KMS-11 (cell line): ENCODE results near the gene HAO2.

ENCODE experiments used
- H2AFZ ChIP-seq: fragments of 200-600 bp; sonication (generic); 2 replicates; pipeline ENCODE4 v1.6.1; 2016; ENCODE audit warnings: antibody characterized with exemption, mixed run types, low read depth
- H3K27ac ChIP-seq: fragments of 200-600 bp; sonication (generic); 2 replicates; pipeline ENCODE4 v1.6.1; 2016; ENCODE audit warnings: mild to moderate bottlenecking, mixed run types
- H3K27me3 ChIP-seq: fragments of 200-600 bp; sonication (generic); 2 replicates; pipeline ENCODE4 v1.6.1; 2017; ENCODE audit warnings: mild to moderate bottlenecking, low read depth, mixed run types, moderate library complexity; ENCODE audit not compliant: insufficient read depth
- H3K36me3 ChIP-seq: fragments of 200-600 bp; sonication (generic); 2 replicates; pipeline ENCODE4 v1.6.1; 2017; ENCODE audit warnings: mild to moderate bottlenecking, mixed run types; ENCODE audit not compliant: insufficient read depth
- H3K4me1 ChIP-seq: fragments of 200-600 bp; sonication (generic); 2 replicates; pipeline ENCODE4 v1.6.1; 2016; ENCODE audit warnings: mild to moderate bottlenecking, low read depth, mixed run types; ENCODE audit not compliant: poor library complexity, severe bottlenecking
- H3K4me2 ChIP-seq: fragments of 200-600 bp; sonication (generic); 2 replicates; pipeline ENCODE4 v1.7.0; 2016; ENCODE audit warnings: mild to moderate bottlenecking, mixed run types
- H3K4me3 ChIP-seq: fragments of 200-600 bp; sonication (generic); IDR thresholded peaks from 2 replicates; pipeline ENCODE4 v1.6.1; 2017; ENCODE audit warnings: low read depth, low read length, mixed read lengths; ENCODE audit not compliant: insufficient read depth
- H3K79me2 ChIP-seq: fragments of 200-600 bp; sonication (generic); 2 replicates; pipeline ENCODE4 v1.6.1; 2016; ENCODE audit warnings: low read depth, mixed run types; ENCODE audit not compliant: insufficient read depth
- H3K9ac ChIP-seq: fragments of 200-600 bp; sonication (generic); 2 replicates; pipeline ENCODE4 v1.6.1; 2016; ENCODE audit warnings: mild to moderate bottlenecking, mixed run types
- H4K20me1 ChIP-seq: fragments of 200-600 bp; sonication (generic); 2 replicates; pipeline ENCODE4 v1.6.1; 2016; ENCODE audit warnings: mild to moderate bottlenecking, mixed run types; ENCODE audit not compliant: insufficient read depth
- TF ChIP-seq, protein P1 (sequence below): fragments of 200-600 bp; sonication (generic); conservative IDR thresholded peaks from 2 replicates; pipeline ENCODE4 v1.6.1; 2017; ENCODE audit warnings: low read depth, mild to moderate bottlenecking, antibody characterized with exemption, low read length, moderate library complexity, mixed read lengths

Gene HAO2

DNA sequence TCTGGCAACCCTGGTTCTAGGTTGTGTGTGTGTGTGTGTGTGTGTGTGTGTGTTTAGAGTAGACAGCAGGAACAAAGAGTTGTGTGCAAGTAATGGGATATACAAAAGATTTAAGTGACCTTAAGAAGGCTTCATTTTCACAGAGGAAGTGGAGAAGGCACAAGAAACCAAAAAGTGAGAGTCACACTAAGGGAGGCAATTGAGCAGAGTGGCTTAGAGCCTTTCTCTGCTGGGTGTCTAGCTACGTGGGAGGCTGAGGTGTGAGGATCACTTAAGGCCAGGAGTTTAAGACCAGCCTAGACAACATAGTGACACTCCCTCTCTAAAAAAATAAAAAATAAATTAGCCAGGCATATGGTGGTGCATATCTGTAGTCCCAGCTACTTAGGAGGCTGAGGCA lies 44.4 kb upstream of the HAO2 start:
- H3K27me3 ChIP-seq = no peaks in the 10 kb centered on the region
- TF ChIP-seq, protein P1, sequence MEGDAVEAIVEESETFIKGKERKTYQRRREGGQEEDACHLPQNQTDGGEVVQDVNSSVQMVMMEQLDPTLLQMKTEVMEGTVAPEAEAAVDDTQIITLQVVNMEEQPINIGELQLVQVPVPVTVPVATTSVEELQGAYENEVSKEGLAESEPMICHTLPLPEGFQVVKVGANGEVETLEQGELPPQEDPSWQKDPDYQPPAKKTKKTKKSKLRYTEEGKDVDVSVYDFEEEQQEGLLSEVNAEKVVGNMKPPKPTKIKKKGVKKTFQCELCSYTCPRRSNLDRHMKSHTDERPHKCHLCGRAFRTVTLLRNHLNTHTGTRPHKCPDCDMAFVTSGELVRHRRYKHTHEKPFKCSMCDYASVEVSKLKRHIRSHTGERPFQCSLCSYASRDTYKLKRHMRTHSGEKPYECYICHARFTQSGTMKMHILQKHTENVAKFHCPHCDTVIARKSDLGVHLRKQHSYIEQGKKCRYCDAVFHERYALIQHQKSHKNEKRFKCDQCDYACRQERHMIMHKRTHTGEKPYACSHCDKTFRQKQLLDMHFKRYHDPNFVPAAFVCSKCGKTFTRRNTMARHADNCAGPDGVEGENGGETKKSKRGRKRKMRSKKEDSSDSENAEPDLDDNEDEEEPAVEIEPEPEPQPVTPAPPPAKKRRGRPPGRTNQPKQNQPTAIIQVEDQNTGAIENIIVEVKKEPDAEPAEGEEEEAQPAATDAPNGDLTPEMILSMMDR = no peak
- H3K9ac ChIP-seq = no peak overlapping the region
- H3K4me3 ChIP-seq = no peak overlapping the region
- H3K4me2 ChIP-seq = no peak overlapping the region
- no peaks in the 10 kb centered on the region for H3K79me2 ChIP-seq
- H4K20me1 ChIP-seq = no peaks in the 10 kb centered on the region
- H3K27ac ChIP-seq = no peak overlapping the region
- H2AFZ ChIP-seq = no peak overlapping the region
- H3K4me1 ChIP-seq = no peaks in the 10 kb centered on the region
- H3K36me3 ChIP-seq = no peaks in the 10 kb centered on the region

DNA sequence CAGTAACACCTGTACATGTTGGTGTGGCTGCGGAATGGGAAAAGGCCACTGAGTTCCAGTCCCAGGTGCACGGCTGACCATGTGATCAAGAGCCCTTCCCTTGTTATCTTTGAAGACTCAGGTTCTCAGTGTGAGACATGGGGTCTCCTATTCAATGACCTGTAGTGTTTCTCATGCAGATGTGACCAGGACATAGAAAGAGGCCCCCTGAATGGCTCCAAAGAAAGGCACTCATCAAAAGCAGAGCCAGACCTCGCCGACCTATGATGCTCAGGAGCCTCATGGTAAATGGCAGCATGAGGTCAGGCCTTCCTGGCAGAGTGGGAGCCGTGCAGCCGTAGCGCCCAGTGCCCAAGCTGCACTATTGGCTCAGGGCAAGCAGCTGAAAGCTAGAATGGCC lies 42.3 kb upstream of the HAO2 start:
- Histone ChIP-seq H3K4me3 (no peak overlapping the region), H4K20me1 (no peaks in the 10 kb centered on the region), H3K27me3 (no peaks in the 10 kb centered on the region), H3K27ac (no peak overlapping the region), H3K79me2 (no peaks in the 10 kb centered on the region), H3K9ac (no peak overlapping the region), H2AFZ (no peak overlapping the region), H3K36me3 (no peaks in the 10 kb centered on the region), H3K4me2 (no peak overlapping the region), H3K4me1 (no peaks in the 10 kb centered on the region)
- TF ChIP-seq, protein P1 = no peak

DNA sequence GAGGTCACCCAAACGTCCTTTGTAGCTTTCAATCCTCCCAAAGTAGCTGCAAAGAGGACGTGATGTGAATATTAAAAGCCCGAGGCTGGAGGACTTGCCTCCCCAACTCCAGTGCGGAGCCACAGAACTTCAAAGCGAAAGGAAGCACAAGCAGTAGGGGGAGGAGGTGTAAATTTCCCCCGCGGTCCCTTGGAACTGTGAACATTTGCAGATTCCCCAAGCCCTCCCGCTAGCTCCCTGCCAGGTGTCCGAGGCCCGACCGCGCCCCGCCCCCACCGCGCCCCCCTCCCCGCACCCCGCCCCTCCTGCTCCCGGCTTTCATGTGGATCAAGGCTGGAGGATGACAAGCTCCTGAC lies 41.5 kb upstream of the HAO2 start:
- peak overlapping the region; percentile 60; the same call in 1 of the 2 replicates for H3K9ac ChIP-seq
- H3K27me3 ChIP-seq = no peaks in the 10 kb centered on the region
- H3K36me3 ChIP-seq = no peaks in the 10 kb centered on the region
- TF ChIP-seq, protein P1 = no peak
- H3K79me2 ChIP-seq = no peaks in the 10 kb centered on the region
- H3K4me2 ChIP-seq = peak overlapping the region; percentile 66
- H4K20me1 ChIP-seq = no peaks in the 10 kb centered on the region
- H3K4me3 ChIP-seq = peak overlapping the region; percentile 60
- no peaks in the 10 kb centered on the region for H3K4me1 ChIP-seq
- H3K27ac ChIP-seq = peak overlapping the region; percentile 53; the same call in 1 of the 2 replicates
- H2AFZ ChIP-seq = peak overlapping the region; percentile 94

DNA sequence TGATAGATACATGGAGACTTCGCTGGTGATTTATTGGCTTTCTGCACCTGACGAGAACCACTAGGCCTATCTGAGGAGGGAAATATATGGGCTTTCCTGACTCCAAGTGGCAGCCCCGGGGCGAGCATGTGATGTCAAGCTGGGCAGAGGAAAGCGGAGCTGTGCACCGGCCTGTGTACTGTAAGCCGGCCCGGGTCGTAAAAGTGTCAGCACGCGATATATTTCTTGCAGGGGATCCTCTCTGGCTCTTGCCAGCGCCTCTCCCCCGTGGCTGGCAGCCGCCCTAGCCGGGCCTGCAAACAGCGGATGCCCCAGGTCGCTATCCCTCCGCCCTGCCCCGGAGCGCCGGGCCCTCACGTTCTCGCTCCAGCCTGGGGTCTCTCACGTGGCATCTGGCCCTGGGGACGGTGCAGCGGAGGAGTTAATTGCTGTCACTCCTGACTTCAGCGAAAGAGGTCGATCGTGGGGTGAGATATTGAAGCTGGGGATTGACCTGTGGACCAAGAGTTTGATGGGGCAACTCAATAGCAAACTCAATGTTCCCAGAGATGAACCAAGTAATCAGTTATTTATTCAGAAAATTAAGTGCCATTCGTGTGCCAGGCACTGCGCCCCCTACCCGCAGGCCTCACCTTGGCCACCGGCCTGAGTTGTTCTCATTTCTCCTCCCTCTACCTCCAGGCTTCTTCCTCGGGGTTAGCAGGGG lies 41.0 kb upstream of the HAO2 start:
- H3K9ac ChIP-seq = peak overlapping the region; percentile 60; the same call in 1 of the 2 replicates
- no peaks in the 10 kb centered on the region for H4K20me1 ChIP-seq
- H3K4me1 ChIP-seq = no peaks in the 10 kb centered on the region
- no peaks in the 10 kb centered on the region for H3K79me2 ChIP-seq
- H3K4me3 ChIP-seq = peak overlapping the region; percentile 60
- TF ChIP-seq, protein P1 = peak; percentile 80
- no peaks in the 10 kb centered on the region for H3K27me3 ChIP-seq
- no peaks in the 10 kb centered on the region for H3K36me3 ChIP-seq
- peak overlapping the region; percentile 94 for H2AFZ ChIP-seq
- peak overlapping the region; percentile 53 for H3K27ac ChIP-seq
- H3K4me2 ChIP-seq = peak overlapping the region; percentile 51
